Peyer's patch (tissue), 4 donors: ENCODE measurements around the gene CADPS2. TPM values are rescaled to one million over a fixed set of nuclear protein-coding genes. Genes with fewer than 3 reads are reported as not detected.

ENCODE experiments used
- DNase-seq, 3 donors: peaks; one replicate each; pipeline ENCODE4 v3.0.0-alpha.2; 2017 to 2019
- H3K27ac ChIP-seq, 4 donors: fragments of 200-600 bp; sonication (generic); one replicate each; pipeline ENCODE4 v1.5.1; 2016 to 2019
- H3K27me3 ChIP-seq, 2 donors: fragments of 200-600 bp; sonication (generic); one replicate each; pipeline ENCODE4 v1.5.1; 2019
- H3K36me3 ChIP-seq, 3 donors: fragments of 200-600 bp; sonication (generic); one replicate each; pipeline ENCODE4 v1.5.1; 2016 to 2019
- H3K4me1 ChIP-seq, 4 donors: fragments of 200-600 bp; sonication (generic); one replicate each; pipeline ENCODE4 v1.5.1; 2016 to 2019
- H3K4me3 ChIP-seq, 4 donors: fragments of 200-600 bp; sonication (generic); 1 replicate in 3 of 4; 2 replicates in 1 of 4; pipeline ENCODE4 v1.5.1; 2016 to 2019; ENCODE audit warnings: mild to moderate bottlenecking in 1 of 4
- H3K9me3 ChIP-seq, 4 donors: fragments of 200-600 bp; sonication (generic); one replicate each; pipeline ENCODE4 v1.5.1; 2016 to 2019; ENCODE audit warnings: mild to moderate bottlenecking in 1 of 4
- CTCF ChIP-seq, 6 experiments: fragments of 450-650 bp in 4 of 6; fragments of 200-600 bp in 2 of 6; sonication (generic) in 1 of 6; IDR thresholded peaks; one replicate each; pipeline ENCODE4 v1.5.1; 2017 to 2019; ENCODE audit warnings: antibody characterized with exemption in 6 of 6, mild to moderate bottlenecking in 3 of 6, moderate library complexity in 1 of 6
- POLR2A ChIP-seq, 2 donors: fragments of 450-650 bp; IDR thresholded peaks; one replicate each; pipeline ENCODE4 v1.5.1; 2017; ENCODE audit warnings: antibody characterized with exemption in 2 of 2, mild to moderate bottlenecking in 2 of 2, moderate library complexity in 2 of 2
- total RNA-seq, 4 donors: library from RNA; depleted of rRNA; stranded (reverse); fragments of >200 nt; gene quantifications; one replicate each; pipeline ENCODE4 v1.1.0, GENCODE V29; 2016

CADPS2 gene
- total RNA-seq, 4 donors from 2014 or later, result 11.4 to 21.5 (median 16.5) TPM

- TF ChIP-seq POLR2A (IDR thresholded peaks at IDR 0.05), result no peak
- no peak for TF ChIP-seq CTCF (IDR thresholded peaks at IDR 0.05)
- Histone ChIP-seq H3K36me3 (no peaks in the 10 kb centered on the region), H3K27me3 (no peaks in the 10 kb centered on the region), H3K4me3 (no peak overlapping the region), H3K4me1 (no peaks in the 10 kb centered on the region), H3K27ac (no peak overlapping the region), H3K9me3 (no peaks in the 10 kb centered on the region)
- no peak for DNase-seq
These were observed 35.7 kb downstream of the CADPS2 start for GRCh38 chr7:122850528-122850927.

- Histone ChIP-seq H3K4me3 (no peak overlapping the region), H3K27ac (no peak overlapping the region), H3K9me3 (no peaks in the 10 kb centered on the region)
These were observed 36.3 kb downstream of the CADPS2 start for GRCh38 chr7:122849957-122850328.

GRCh38 chr7:122849322-122849956 lies 36.8 kb downstream of the CADPS2 start:
- no peak overlapping the region for H3K27ac ChIP-seq
- TF ChIP-seq CTCF (IDR thresholded peaks at IDR 0.05) (no peak), POLR2A (IDR thresholded peaks at IDR 0.05) (no peak)
- no peaks in the 10 kb centered on the region for H3K9me3 ChIP-seq
- H3K4me1 ChIP-seq, result no peaks in the 10 kb centered on the region
- DNase-seq, result no peak
- H3K36me3 ChIP-seq, result no peaks in the 10 kb centered on the region
- no peak overlapping the region for H3K4me3 ChIP-seq
- no peaks in the 10 kb centered on the region for H3K27me3 ChIP-seq

More at GRCh38 chr7:122849957-122850328, 36.3 kb downstream of the CADPS2 start:
- no peaks in the 10 kb centered on the region for H3K36me3 ChIP-seq
- H3K27me3 ChIP-seq, result no peaks in the 10 kb centered on the region
- no peaks in the 10 kb centered on the region for H3K4me1 ChIP-seq
- no peak for TF ChIP-seq POLR2A (IDR thresholded peaks at IDR 0.05)
- TF ChIP-seq CTCF (IDR thresholded peaks at IDR 0.05), result no peak
- no peak for DNase-seq

- Histone ChIP-seq H3K27ac (no peak overlapping the region), H3K27me3 (no peaks in the 10 kb centered on the region), H3K4me1 (no peaks in the 10 kb centered on the region), H3K36me3 (no peaks in the 10 kb centered on the region), H3K9me3 (no peaks in the 10 kb centered on the region), H3K4me3 (no peak overlapping the region)
- no peak for DNase-seq
- no peak for TF ChIP-seq CTCF (IDR thresholded peaks at IDR 0.05)
- no peak for TF ChIP-seq POLR2A (IDR thresholded peaks at IDR 0.05)
These were observed 38.3 kb downstream of the CADPS2 start for GRCh38 chr7:122847871-122848473.

GRCh38 chr7:122846591-122846990 lies 39.7 kb downstream of the CADPS2 start:
- Histone ChIP-seq H3K36me3 (no peaks in the 10 kb centered on the region), H3K27me3 (no peaks in the 10 kb centered on the region), H3K9me3 (no peaks in the 10 kb centered on the region), H3K27ac (no peak overlapping the region), H3K4me1 (no peaks in the 10 kb centered on the region), H3K4me3 (no peak overlapping the region)
- no peak for TF ChIP-seq POLR2A (IDR thresholded peaks at IDR 0.05)
- no peak for DNase-seq

GRCh38 chr7:122845286-122845685 lies 41.0 kb downstream of the CADPS2 start:
- Histone ChIP-seq H3K4me3 (no peak overlapping the region), H3K27ac (no peak overlapping the region), H3K9me3 (no peaks in the 10 kb centered on the region), H3K27me3 (no peaks in the 10 kb centered on the region), H3K4me1 (no peaks in the 10 kb centered on the region), H3K36me3 (no peaks in the 10 kb centered on the region)
- TF ChIP-seq POLR2A (IDR thresholded peaks at IDR 0.05) (no peak), CTCF (IDR thresholded peaks at IDR 0.05) (no peak)
- DNase-seq, result no peak
